Suppressor macrophage treated with lipopolysaccharide for 4 hours (primary cell): ENCODE results near the gene SEMA6A.

Experiments used
- DNase-seq: peaks from one replicate; pipeline ENCODE4 v3.0.0-alpha.2; 2020

Gene SEMA6A

GRCh38 chr5:116395226-116395625 is 179.4 kb downstream of the SEMA6A start:
- DNase-seq, result no peak

GRCh38 chr5:116394186-116394867 is 180.3 kb downstream of the SEMA6A start:
- peak; percentile 14 for DNase-seq
